Stimulated activated CD4-positive, alpha-beta T cell treated with anti-CD3 and anti-CD28 coated beads, Interleukin-15, amount 100 ng/mL, for 48 hours (primary cell): ENCODE data around the gene POLN.
"Not testable (repeated sequence)": the region's sequence is repeated elsewhere in the genome, so short reads cannot be mapped to it uniquely, and the experiment has no call there.

Experiments
- DNase-seq, 2 donors: peaks; one replicate each; pipeline ENCODE4 v3.0.0-alpha.2; 2020; ENCODE audit warnings: low read depth in 2 of 2

Gene POLN

GRCh38 chr4:2166253-2166652 is 75.7 kb downstream of the POLN start:
- DNase-seq, result no peak

GRCh38 chr4:2165391-2165790 is 76.5 kb downstream of the POLN start:
- DNase-seq, result no peak

- no peak for DNase-seq
These were observed 78.6 kb downstream of the POLN start for GRCh38 chr4:2163311-2163821.

- not testable (repeated sequence) for DNase-seq
These were observed 80.7 kb downstream of the POLN start for GRCh38 chr4:2161092-2161703.

- no peak for DNase-seq
These were observed 82.0 kb downstream of the POLN start for GRCh38 chr4:2159931-2160330.

GRCh38 chr4:2155246-2155645 is 86.7 kb downstream of the POLN start:
- DNase-seq, result no peak

- DNase-seq, result no peak
These were observed 87.6 kb downstream of the POLN start for GRCh38 chr4:2154215-2154740.

GRCh38 chr4:2151544-2151943 is 90.4 kb downstream of the POLN start:
- DNase-seq, result no peak

- no peak for DNase-seq
These were observed 91.8 kb downstream of the POLN start for GRCh38 chr4:2150076-2150475.

- DNase-seq, result no peak
These were observed 99.1 kb downstream of the POLN start for GRCh38 chr4:2142630-2143427.

GRCh38 chr4:2141762-2142451 is 100.0 kb downstream of the POLN start:
- DNase-seq, result no peak

- no peak for DNase-seq
These were observed 100.7 kb downstream of the POLN start for GRCh38 chr4:2141022-2141761.

- no peak for DNase-seq
These were observed 102.9 kb downstream of the POLN start for GRCh38 chr4:2138846-2139500.

- no peak for DNase-seq
These were observed 105.2 kb downstream of the POLN start for GRCh38 chr4:2136726-2137125.

GRCh38 chr4:2135083-2135482 is 106.8 kb downstream of the POLN start:
- DNase-seq, result no peak

GRCh38 chr4:2132438-2132837 is 109.5 kb downstream of the POLN start:
- DNase-seq, result no peak

- no peak for DNase-seq
These were observed 114.2 kb downstream of the POLN start for GRCh38 chr4:2127609-2128332.

- DNase-seq, result no peak
These were observed 115.4 kb downstream of the POLN start for GRCh38 chr4:2126309-2127043.

GRCh38 chr4:2125831-2126230 is 116.1 kb downstream of the POLN start:
- DNase-seq, result no peak

GRCh38 chr4:2125023-2125422 is 116.9 kb downstream of the POLN start:
- DNase-seq, result no peak
